NOMO-1 (cell line): Measurements from ENCODE around the gene CLTCL1.

Experiments used
- DNase-seq, 2 experiments: peaks; one replicate each; lab custom pipeline; 2025; ENCODE audit not compliant: unreplicated experiment in 2 of 2; lab: John Stamatoyannopoulos, UW

Gene CLTCL1

GRCh38 chr22:19197997-19198865 lies 93.3 kb downstream of the CLTCL1 start:
- DNase-seq: no peak

- no peak for DNase-seq
Observed at GRCh38 chr22:19196841-19197612, 94.5 kb downstream of the CLTCL1 start.

GRCh38 chr22:19195796-19196731 lies 95.5 kb downstream of the CLTCL1 start:
- DNase-seq: no peak

GRCh38 chr22:19194766-19195536 lies 96.6 kb downstream of the CLTCL1 start:
- no peak for DNase-seq

GRCh38 chr22:19193879-19194278 lies 97.6 kb downstream of the CLTCL1 start:
- no peak for DNase-seq

GRCh38 chr22:19187716-19188563 lies 103.6 kb downstream of the CLTCL1 start:
- DNase-seq: no peak

GRCh38 chr22:19184276-19184997 lies 107.1 kb downstream of the CLTCL1 start:
- no peak for DNase-seq

GRCh38 chr22:19183216-19183615 lies 108.3 kb downstream of the CLTCL1 start:
- DNase-seq: no peak

GRCh38 chr22:19182472-19183157 lies 108.9 kb downstream of the CLTCL1 start:
- DNase-seq: no peak

- no peak for DNase-seq
Observed at GRCh38 chr22:19181786-19182471, 109.6 kb downstream of the CLTCL1 start.

GRCh38 chr22:19180740-19181410 lies 110.6 kb downstream of the CLTCL1 start:
- no peak for DNase-seq

- no peak for DNase-seq
Observed at GRCh38 chr22:19180234-19180633, 111.3 kb downstream of the CLTCL1 start.

GRCh38 chr22:19179497-19180048 lies 111.9 kb downstream of the CLTCL1 start:
- peak; percentile 67 to 71 for DNase-seq

GRCh38 chr22:19178657-19179496 lies 112.6 kb downstream of the CLTCL1 start, which contains the start of gene SLC25A1:
TSS of gene SLC25A1 (minus strand) at chr22:19178736. CDS start at chr22:19178673, 63 bp downstream.
- peak; percentile 75 to 81 for DNase-seq

- no peak for DNase-seq
Observed at GRCh38 chr22:19178065-19178656, 113.4 kb downstream of the CLTCL1 start.
